ENCODE results near the gene ZNF778.

The ZNF778 gene

DNA sequence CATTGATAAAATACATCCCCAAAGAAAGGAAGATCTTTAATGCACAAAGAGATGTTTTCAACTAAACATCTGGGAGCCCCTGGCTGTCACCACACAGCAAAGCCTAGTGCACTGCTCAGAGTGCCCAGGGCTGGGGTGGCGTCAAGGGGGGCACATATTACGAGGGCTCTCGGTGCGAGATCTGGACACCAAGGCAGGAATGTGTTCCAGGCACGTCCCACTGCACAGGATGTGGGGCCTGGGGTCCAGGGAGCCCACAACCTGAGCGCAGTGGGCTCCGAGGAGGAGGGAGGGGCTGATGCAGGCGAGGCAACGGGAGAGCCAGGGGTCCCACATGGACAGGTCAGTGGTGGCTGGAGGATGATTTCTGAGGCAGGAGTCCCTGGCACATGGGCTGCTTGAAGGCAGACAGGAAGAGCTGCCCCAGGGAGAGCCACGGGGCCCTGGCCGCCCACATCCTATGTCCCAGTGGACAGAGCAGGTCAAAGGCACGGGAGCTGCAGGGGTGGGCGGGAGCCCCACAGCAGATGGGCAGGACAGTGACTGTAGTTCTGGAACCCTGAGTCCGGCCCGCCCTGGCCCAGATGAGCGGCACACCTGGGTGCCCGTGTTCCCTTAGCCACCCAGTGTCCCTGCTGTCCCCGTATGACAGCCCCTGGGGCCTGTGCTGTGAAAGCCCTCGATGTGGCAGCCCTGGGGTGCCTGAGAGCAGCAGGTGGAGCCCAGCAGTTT is 56.4 kb downstream of the ZNF778 start:
- TF ChIP-seq, protein P1, sequence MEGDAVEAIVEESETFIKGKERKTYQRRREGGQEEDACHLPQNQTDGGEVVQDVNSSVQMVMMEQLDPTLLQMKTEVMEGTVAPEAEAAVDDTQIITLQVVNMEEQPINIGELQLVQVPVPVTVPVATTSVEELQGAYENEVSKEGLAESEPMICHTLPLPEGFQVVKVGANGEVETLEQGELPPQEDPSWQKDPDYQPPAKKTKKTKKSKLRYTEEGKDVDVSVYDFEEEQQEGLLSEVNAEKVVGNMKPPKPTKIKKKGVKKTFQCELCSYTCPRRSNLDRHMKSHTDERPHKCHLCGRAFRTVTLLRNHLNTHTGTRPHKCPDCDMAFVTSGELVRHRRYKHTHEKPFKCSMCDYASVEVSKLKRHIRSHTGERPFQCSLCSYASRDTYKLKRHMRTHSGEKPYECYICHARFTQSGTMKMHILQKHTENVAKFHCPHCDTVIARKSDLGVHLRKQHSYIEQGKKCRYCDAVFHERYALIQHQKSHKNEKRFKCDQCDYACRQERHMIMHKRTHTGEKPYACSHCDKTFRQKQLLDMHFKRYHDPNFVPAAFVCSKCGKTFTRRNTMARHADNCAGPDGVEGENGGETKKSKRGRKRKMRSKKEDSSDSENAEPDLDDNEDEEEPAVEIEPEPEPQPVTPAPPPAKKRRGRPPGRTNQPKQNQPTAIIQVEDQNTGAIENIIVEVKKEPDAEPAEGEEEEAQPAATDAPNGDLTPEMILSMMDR (IDR thresholded peaks at IDR 0.05; ENCODE audit: extremely low read depth, missing control alignments) = no peak
- DNase-seq (ENCODE audit: low spot score) = no peak

GRCh38 chr16:89274561-89275283 is 57.2 kb downstream of the ZNF778 start:
- DNase-seq (ENCODE audit: low spot score) = no peak
- TF ChIP-seq, protein P1 (IDR thresholded peaks at IDR 0.05; ENCODE audit: extremely low read depth, missing control alignments) = no peak

DNA sequence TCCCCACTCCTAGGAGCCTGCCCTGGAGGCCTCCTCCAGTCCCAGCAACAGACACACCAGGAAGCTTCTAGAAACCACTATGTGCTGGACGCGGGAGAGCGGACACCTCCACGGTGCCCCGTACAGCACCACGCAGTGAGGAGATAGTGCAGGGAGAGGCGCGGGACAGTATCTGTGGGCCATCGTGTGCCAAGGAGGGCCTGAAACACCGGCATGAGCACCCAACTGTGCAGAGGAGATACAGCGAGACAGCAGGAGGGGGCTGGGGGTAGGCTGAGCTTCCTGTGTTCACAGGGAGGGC is 57.7 kb downstream of the ZNF778 start:
- TF ChIP-seq, protein P1 (IDR thresholded peaks at IDR 0.05; ENCODE audit: extremely low read depth, missing control alignments) = no peak
- no peak for DNase-seq (ENCODE audit: low spot score)

DNA sequence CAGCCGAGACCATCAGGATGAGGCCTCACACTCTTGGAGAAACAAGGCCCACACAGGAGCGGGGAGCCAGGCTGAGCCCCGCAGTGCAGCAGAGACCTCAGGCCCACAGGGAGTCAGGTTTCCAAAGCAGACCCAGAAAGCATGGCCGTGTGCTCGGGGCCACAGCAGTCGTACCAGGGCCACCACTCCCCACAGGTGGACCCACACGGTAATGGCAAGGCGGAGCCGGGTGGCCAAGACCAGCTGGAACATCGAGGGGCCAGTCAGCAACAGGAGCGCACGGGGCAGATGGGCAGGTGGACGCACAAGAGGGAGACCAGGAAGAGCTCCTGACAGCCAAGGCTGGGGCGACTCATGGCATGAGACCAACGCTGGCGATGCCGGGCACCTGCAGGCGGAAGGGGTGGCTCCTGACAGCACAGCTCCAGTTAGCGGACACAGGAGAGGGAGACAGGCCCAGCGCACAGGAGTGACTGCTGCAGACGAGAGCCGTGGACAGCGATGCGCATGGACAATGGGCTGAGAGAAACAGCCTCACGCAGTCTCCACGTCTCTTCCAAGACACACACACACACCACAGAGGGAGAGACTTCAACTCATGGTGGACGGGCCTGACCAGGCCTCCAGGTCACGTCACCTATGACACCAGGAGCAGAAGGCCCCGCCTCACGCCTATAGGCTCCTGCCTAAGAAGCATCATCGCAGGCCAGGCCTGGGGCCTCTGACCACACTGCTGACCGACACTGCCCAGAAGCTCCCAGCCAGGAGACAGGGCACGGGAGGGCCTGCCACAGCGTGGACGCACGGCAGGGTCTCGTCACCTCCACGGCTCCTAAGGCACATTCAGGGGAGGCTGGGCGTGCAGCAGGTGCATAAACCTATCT is 58.6 kb downstream of the ZNF778 start:
- TF ChIP-seq, protein P1 (IDR thresholded peaks at IDR 0.05; ENCODE audit: extremely low read depth, missing control alignments) = no peak
- no peak for DNase-seq (ENCODE audit: low spot score)

DNA sequence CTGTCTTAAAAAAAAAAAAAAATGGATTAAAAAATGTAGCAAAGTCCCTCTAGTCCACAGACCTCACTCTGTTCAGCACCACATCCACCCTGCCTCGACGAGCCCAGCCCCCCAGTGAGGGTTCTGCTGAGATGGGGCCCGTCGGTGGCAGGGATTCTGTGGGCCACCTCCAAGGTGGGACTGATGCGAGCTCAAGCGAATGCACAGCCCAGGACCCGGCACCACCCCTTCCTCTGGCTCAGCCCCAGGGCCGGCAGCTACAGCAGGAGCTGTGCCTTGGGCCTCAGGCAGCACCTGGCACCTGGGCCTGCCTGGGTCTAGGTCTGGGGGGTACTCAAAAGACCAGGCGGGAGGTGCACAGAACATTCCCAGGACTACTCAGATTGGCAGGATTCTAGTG is 59.5 kb downstream of the ZNF778 start:
- no peak for DNase-seq (ENCODE audit: low spot score)
- TF ChIP-seq, protein P1 (IDR thresholded peaks at IDR 0.05; ENCODE audit: extremely low read depth, missing control alignments) = no peak

- TF ChIP-seq, protein P1 (IDR thresholded peaks at IDR 0.05; ENCODE audit: extremely low read depth, missing control alignments) = no peak
- no peak for DNase-seq (ENCODE audit: low spot score)
These were observed 60.3 kb downstream of the ZNF778 start for GRCh38 chr16:89277641-89278341.

Data from GM20000 (cell line).